DMS 273 treated with DMSO at 0.1 percent for 48 hours (cell line): ENCODE data around the gene BCLAF1.
"Not testable (repeated sequence)": the region's sequence is repeated elsewhere in the genome, so short reads cannot be mapped to it uniquely, and the experiment has no call there.

Experiments
- DNase-seq: peaks from one replicate; lab custom pipeline; 2025; lab: John Stamatoyannopoulos, UW

BCLAF1 gene

DNA sequence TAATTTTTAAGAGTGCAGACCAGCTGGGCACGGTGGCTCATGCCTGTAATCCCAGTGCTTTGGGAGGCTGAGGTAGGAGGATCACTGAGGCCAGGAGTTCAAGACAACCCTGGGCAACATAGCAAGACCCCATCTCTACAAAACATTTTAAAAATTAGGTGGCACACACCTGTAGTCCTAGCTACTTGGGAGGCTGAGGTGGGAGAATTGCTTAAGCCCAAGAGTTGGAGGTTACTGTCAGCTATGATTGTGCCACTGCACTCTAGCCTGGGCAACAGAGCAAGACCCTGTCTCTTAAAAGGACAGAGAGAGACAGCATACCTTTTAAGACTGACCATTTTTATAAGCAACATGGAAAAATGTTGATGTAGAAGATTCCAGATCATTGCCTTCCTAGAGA, 18.8 kb upstream of the BCLAF1 start:
- DNase-seq = not testable (repeated sequence)

DNA sequence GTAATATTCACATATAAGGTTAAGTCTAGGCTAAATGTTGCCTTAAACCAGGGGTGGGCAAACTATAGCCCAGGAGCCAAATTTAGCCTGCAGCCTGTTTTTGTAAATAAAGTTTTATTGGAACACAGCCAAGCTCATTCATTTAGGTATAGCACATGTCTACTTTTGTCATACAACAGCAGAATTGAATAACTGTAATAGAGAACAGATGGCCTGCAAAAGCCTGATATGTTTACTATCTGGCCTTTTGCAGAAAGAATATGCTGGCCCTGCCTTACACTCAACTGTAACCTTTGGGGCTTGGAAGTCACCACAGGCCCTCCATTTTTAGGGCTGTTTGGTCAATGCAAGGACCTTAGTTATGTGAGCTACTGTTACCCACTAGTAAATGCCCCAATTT, 17.7 kb upstream of the BCLAF1 start:
- DNase-seq = peak; percentile 61

DNA sequence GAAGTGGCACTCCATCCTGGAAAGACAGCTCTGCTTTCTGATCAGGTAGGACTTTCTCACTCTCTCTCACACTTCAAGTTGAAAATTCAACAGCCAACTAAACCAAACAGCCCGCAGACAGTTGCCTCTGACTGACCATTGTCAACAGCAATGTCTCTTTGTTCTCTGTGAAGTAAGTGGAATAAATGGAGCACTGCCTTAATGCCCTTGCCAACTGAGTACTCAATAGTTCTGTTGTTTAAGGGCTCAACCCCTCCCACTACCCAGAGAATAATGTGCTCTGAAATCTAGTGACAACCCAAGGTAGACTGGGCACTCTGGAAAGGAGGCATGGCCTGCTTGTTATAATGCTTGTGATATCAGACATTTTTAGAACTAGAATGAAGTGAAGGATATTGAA, 16.8 kb upstream of the BCLAF1 start:
- DNase-seq = no peak

DNA sequence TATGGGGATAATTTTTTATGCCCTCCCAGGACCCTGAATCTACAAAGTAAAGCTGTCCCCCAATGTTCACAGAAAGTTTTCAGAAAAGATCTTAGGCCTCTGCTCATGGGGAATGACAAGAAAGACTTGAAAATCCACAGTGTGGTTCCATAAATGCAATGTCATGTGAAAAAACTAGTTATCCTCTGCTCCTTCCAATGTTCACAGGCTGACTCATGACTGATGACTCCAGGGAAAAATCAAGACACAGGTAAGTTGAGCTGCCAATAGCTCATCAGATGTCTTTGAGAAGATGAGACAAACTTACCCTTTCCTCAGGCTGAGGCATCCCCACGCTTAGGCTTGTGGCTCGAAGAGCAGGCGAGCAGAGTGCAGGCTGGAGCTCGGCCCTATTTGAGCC, 14.8 kb upstream of the BCLAF1 start:
- DNase-seq = no peak

DNA sequence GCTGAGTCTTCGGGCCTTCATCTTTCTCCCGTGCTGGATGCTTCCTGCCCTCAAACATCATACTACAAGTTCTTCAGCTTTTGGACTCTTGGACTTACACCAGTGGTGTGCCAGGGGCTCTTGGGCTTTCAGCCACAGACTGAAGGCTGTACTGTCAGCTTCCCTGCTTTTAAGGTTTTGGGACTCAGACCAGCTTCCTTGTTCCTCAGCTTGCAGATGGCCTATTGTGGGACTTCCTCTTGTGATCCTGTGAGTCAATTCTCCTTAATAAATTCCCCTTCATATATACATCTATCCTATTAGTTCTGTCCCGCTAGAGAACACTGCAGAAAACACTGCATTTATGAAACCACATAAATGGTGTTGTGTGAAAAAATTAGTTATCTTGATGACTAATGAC, 13.9 kb upstream of the BCLAF1 start:
- DNase-seq = no peak

DNA sequence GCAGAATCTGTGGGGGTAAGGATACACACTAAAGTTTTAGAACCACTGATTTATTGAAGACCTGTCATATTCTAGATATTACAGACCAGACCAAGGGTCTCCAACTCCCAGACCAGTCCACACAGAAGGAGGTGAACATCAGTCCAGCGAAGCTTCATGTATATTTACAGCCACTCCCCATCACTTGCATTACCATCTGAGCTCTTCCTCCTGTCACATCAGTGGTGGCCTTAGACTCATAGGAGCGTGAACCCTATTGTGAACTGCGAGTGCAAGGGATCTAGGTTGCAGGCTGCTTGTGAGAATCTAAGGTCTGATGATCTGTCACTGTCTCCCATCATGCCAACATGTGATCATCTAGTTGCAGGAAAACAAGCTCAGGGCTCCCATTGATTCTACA, 5.0 kb upstream of the BCLAF1 start:
- DNase-seq = no peak

DNA sequence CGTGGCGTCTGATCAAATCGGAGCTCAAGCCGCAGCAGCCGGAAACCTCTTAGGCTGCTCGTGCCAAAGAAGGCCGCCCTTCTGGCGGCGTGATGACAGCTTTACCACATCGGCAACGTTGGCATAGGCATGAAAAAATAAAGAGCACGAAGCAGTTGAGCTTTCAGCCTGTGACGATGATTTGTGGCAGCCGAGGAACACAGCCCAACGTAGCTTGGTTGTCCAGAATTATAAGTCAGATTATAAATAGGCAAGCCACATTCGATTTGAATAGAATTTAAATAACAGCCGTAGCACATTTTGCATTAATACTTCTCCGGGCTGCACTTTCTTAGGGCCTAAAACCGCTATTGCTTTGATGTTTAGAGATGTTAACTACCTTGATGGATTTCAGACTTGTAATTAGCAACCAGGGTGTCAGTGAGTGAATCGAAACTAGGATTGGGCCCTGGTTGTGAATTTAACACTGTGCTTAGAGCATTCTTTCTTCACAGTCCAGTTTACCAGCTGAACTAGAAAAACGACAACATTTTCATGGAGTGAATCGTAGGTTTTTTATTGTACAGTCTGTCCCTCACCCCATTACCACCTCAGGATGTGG, 864 bp upstream of the BCLAF1 start:
- peak; percentile 78 for DNase-seq

DNA sequence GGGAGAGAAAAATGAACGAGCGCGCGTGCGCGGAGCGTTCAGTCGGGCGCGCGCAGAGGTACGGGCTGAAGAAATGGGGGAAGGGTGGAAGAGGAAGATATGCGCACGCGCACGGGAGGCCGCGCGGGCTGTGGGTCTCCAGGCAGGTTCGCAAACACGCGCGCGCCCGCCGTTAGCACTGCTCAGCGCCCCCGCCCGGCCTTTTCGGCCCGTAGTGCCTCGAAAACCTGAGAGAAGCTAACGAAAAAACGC, 393 bp downstream of the BCLAF1 start:
- peak; percentile 41 for DNase-seq

DNA sequence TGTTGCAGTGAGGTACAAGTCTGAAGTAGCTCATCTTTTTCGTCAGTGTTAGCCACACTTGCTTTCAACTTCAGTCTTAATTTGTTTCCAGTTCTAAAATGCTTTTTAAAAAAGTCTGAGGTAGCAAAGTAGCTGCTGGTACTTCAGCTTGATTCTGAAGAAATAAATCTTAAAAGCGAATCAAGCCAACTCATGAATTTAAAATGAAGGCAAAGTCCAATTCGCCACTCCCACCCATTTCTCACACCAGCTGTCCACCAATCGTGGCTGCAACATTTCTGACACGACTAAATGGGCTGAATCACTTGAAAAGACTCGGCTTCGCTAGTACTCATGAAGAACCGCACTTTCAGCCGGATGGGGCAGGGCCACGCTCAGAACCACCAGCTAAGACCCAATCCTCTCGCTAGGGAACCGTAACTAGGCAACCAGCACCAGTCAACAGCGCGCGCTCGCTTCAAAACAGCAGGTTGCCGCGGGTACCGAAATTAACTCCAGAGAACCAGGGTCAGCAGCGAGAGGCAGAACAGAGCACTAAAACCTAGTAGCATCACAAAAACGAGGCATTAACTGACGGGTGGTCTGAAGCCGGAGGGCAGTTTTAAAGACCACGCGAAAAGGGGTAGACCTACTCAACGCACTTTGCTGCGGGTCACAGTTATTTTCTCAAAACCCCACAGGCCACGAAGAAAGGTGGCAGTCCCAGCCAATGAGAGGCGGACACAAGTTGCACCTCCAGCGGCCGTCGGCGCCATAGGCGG, 900 bp downstream of the BCLAF1 start:
- DNase-seq = peak; percentile 71

DNA sequence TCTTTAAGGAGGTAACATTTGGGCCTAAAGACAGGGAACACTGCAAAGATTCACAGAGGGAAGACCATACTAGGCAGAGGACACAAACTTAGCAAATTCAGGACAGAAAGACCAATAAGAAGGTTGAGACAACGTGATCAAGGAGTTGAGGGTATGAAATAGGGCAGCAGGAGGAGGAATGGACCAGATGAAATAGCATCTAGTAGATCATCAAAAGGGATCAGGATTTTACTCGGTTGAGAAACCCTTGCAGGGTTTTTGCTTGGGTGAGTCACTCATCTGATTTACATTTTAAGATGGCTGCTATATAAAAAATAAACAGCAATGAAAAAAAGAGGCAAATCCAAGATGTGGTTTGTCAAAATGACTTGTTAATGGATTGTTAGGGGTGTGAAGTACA, 4.7 kb downstream of the BCLAF1 start:
- no peak for DNase-seq

DNA sequence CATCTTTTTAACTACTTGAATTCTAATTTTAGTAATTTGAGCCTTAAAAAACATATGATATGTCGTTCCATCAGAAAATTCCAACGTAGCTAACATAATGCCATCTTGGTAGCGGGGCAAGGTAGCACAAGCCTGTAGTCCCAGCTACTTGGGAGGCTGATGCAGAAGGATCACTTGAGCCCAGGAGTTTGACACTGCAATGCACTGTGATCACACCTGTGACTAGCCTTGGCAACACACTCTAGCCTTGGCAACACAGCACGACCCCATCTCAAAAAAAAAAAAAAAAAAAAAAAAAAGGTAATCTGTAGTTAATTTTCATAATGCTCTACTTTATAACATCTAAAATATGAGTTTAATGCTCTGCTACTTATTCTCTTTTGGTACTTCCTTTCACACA, 6.7 kb downstream of the BCLAF1 start:
- no peak for DNase-seq

DNA sequence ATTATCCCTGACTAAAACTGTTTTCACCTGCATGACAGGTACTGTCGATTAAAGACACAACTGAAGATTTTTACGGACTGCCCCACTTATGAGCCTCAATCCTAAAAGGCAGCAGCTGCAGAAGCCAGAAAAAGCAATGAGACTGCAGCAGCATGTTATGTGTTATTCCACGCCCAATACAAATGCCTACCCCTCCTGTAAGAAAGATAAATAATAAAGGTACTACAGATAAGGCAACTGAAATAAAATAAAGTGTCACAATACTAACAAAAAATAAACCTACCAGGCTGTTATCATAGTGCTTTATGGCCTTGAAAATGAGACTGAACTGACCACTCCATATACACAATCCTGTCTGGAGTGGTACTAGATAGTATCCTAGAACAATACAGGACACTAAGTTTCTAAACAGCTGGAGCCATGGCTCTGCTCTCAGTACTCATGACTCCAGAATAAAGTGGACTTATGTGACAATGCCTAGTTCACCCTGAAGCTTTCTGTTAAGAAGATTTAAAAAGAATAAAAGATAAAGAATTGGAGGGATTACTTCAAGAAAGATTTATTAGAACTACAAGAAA, 9.5 kb downstream of the BCLAF1 start:
- DNase-seq = no peak

DNA sequence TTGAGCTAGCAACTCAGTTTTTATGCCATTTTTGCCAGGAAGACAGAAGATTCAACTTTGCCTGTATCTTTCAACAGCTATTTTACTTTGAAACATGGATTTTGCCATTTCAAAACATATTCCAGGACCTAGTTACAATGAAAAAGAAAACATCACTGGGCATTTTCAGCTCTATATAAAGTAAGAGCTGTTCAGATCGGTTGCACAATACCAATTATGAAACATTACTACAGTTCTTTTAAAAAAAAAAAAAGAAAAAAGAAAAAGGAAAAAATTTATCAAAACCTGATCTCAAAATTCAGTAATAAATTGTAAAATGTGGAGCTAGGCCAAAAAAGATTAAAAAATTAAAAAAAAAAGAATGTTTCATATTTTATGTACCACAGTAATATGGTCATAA, 15.6 kb downstream of the BCLAF1 start:
- no peak for DNase-seq

DNA sequence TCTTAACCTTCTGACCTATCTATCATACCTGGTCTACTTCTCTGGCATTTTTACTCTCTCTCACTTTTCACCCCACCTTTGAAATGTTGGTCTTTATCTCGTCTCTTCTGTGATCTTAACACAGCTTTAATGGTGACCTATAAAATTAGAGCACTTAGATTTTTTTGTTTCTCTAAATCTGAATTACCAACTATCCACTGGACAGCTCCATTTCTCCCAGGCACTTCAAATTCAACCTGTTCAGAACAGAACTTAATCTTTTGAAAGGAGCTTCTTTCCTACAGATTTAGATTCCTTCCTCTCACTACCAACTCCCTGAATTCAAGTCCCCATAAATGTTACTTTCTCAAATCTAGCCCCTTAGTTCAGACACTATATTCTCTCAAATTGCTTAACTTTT, 24.5 kb downstream of the BCLAF1 start:
- no peak for DNase-seq

DNA sequence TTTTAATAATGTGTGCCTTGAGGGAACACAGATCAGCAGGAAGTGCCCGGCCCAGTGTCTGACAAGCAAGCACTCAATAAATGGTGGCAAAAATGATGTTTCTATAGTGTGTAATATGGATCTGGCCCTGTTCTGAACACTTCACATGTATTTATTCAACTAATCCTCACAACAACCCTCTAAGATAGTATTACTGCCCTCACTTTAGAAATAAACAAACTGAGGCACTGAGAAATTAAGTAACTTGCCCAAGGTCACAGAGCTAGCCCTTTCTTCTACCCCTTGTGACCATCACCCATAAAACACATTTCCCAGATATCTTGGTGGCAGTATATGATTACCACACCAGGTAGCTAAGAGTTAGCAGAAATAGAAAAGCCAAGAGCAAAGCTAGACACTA, 26.7 kb downstream of the BCLAF1 start:
- DNase-seq = no peak

DNA sequence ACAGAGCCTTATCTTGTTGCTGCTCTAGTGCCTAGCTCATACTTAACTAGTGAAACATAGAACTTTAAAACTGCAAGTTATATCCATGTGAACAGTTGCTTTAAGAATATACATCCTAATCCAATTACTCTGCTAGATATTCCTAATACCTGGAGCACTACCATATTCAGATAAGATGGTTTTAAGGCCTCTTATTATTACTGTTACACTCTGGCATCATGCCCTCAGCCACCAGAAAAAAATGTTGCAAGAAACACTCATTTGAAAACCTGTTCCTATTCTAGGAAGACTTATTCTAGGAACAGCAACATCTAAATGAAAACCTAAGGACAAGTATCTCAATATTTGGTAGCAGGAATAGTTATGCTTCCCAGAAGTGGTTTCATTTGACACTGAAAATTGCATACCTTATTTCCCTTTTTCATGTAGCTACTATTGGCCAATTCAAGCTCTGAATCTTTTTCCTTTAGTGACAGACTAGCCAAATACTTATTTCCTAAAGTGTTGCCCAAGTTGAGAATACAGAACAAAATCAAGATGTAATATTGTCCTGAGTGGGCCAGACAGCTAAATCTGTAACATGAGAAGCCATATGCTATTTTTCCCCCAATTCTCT, 34.7 kb downstream of the BCLAF1 start:
- no peak for DNase-seq

DNA sequence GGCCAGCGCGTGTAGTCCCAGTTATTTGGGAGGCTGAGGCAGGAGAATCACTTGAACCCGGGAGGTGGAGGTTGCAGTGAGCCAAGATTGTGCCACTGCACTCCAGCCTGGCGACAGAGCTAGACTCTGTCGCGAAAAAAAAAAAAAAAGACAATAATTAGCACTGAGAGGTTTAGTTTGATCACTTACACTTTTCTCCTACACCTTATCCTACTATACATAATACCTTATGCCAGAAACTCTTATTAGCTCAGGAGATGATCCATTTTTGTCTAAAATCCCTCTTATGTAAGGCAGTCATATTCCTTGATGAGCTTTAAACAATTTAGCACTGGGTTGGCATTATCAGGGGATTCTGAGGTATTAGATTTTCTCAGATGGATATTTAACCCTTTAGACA, 35.9 kb downstream of the BCLAF1 start:
- no peak for DNase-seq

DNA sequence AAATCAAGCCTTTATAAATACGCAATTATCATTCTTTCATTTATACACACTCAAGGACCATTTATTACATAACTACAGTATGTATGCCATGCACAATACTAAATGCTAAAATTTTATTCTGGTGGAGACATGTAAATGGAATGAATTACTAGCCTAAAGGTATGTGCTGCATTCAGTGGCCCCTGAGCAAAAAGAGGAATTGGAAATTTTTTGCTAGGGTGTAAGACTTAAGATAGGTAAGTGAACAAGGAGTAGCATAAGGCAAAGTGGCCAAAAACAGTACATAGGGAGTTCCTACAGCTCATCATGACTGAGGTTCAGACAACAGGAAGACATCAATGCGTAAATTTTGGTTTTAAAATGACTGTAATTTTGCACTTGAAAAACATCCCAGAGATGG, 37.2 kb downstream of the BCLAF1 start:
- no peak for DNase-seq

DNA sequence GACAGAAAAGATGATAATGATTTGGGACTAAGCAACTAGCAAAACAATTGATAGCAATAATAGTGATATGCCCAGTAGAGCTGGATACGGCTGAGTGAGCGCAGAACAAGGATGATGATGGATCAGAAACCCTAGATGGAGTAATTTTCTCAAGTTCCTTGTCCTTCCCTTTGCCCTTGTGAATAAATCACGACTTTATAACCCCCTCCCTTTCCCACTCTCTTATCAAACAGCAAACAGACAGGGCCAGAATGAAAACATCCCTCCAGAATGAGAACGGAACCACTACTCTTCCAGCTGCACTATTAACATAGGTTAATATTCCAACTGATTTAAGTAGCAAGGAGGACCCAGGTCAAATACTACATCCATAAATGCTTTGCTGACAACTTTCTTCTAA, 38.3 kb downstream of the BCLAF1 start:
- no peak for DNase-seq

DNA sequence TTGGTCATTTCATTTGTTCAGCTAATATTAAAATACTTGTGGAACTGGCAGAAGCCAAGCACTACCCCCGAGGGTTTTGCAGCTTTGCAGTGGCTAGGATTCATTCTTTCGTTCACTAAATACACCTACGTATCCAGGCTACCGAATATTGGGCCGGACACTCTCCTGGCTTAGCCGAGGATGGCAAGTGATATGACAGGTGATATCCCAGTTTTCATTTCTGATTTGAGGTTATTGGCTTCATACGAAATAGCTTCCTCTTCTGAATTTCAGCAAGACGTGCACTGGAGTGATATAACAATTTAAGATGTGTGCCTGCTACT, 39.0 kb downstream of the BCLAF1 start:
- no peak for DNase-seq

DNA sequence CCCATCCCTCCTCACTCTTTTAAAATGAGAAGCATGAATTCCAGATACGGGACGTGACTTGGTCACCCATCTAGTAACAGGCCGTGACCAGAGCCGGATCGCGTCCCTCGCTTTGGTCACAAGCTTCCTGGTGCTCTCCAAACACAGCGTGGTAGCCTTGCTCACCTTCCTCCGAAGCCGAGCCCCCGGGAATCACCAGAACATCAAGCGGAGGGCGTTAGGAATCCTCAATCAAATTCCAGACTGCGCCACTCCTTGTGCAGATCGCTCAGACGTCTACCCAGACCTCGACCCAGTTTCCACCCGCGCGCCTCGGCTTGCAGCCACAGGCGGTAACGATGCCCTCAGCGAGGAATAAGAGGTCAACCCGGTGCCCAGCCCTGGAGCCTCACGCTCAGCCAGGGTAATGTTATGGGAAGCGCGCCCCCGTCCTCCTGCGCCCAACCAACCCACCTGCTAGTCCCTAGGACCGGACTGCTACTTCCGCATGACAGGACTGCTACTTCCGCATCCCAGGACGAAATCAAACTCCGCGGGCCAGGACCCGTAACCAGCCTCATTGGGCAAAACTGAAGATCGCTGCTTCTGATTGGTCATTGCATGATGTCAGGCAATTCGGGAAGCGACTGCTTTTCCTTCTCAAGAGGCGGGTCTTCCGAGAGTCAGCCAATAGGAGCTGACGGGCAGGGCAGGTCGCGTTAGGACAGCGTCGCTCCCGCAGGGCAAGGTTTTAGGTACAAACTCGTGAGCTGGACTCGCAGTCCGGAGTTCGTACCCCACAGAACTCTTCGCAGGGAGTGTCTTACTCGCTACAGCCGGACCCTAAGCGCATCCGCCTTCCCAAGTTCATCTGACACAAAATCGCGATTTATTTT, 39.6 kb downstream of the BCLAF1 start, which contains the start of gene MTFR2:
Gene MTFR2 (minus strand): TSS at position 501 of the 875 bp plus-strand sequence. CDS start 1,212 bp downstream, outside the sequence.
- DNase-seq = peak; percentile 97

DNA sequence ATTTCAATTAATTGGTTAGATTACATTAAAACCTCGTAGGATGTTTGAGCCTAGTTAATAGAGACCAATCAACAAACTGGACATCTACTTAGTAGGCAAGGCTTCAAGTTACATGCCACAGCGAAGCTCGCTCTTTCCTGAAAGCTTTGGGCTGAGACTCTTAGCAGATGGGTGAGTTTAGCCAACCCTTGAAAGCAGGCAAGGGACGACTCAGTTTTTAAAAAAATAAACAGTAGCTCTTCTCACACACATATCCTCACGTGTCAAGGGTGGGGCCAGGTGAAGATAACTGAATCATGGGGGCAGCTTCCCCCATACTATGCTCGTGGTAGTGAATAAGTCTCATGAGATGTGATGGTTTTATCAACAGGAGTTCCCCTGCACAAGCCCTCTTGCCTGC, 40.3 kb downstream of the BCLAF1 start:
- DNase-seq = no peak
